Measurements from ENCODE around the gene ADAM19. TPM values are rescaled to one million over a fixed set of nuclear protein-coding genes. Genes with fewer than 3 reads are reported as not detected.

Gene ADAM19
- polyA plus RNA-seq, 1 of the 3 experiments (the other 2 are of a cell fraction) = 46.9 TPM

- TF ChIP-seq RFX5 (IDR thresholded peaks at IDR 0.05; ENCODE audit: low read length) = no peak
- TF ChIP-seq GABPA (IDR thresholded peaks at IDR 0.05; ENCODE audit: low read depth) = no peak
- no peak for TF ChIP-seq USF2 (IDR thresholded peaks at IDR 0.05; ENCODE audit: borderline replicate concordance, low read depth, low read length)
- TF ChIP-seq JUND (IDR thresholded peaks at IDR 0.05) = peak; percentile 94
- no peak for TF ChIP-seq EZH2phosphoT487 (IDR thresholded peaks at IDR 0.05; ENCODE audit: borderline replicate concordance, low read depth)
- peak; percentile 70 for TF ChIP-seq NFIC (IDR thresholded peaks at IDR 0.05; ENCODE audit: borderline replicate concordance)
- no peak for TF ChIP-seq ELF1 (IDR thresholded peaks at IDR 0.05)
Observed at GRCh38 chr5:157571357-157571827, 4.2 kb downstream of the ADAM19 start (continued).

- peak overlapping the region; percentile 51 to 93 for H3K27ac ChIP-seq (ENCODE audit: low read depth in 2 of 2, low read length in 1 of 2)
- H3K4me1 ChIP-seq (ENCODE audit: control insufficient read depth in 1 of 2, insufficient read depth in 2 of 2, low read depth in 1 of 2, low read length in 1 of 2) = peaks cover 5 to 9% of the 10 kb centered on the region in 2 experiments; a peak in 3 of 4 replicates
- ChIA-PET POLR2A (no interaction called here), CTCF (no interaction called here)
- H2AFZ ChIP-seq (ENCODE audit: low read depth) = no peak overlapping the region
- TF ChIP-seq TCF12 (IDR thresholded peaks at IDR 0.05) (no peak), JUND (IDR thresholded peaks at IDR 0.05) (no peak), EP300 (IDR thresholded peaks at IDR 0.05; ENCODE audit: borderline replicate concordance in 1 of 2, low read depth in 1 of 2, low read length in 1 of 2) (no peak), RCOR1 (IDR thresholded peaks at IDR 0.05; ENCODE audit: low read length) (no peak), GATA2 (CRISPR knock-in tag; IDR thresholded peaks at IDR 0.05) (no peak), CHD2 (IDR thresholded peaks at IDR 0.05; ENCODE audit: low read length, partially characterized antibody) (no peak), EZH2phosphoT487 (IDR thresholded peaks at IDR 0.05; ENCODE audit: borderline replicate concordance, low read depth) (no peak), FOSL2 (IDR thresholded peaks at IDR 0.05; ENCODE audit: borderline replicate concordance, low read depth) (no peak), SIN3A (IDR thresholded peaks at IDR 0.05; ENCODE audit: borderline replicate concordance, low read depth, low read length) (no peak)
- TF ChIP-seq, protein P1, sequence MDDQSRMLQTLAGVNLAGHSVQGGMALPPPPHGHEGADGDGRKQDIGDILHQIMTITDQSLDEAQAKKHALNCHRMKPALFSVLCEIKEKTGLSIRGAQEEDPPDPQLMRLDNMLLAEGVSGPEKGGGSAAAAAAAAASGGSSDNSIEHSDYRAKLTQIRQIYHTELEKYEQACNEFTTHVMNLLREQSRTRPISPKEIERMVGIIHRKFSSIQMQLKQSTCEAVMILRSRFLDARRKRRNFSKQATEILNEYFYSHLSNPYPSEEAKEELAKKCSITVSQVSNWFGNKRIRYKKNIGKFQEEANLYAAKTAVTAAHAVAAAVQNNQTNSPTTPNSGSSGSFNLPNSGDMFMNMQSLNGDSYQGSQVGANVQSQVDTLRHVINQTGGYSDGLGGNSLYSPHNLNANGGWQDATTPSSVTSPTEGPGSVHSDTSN (IDR thresholded peaks at IDR 0.05) = no peak
- TF ChIP-seq, protein P2, sequence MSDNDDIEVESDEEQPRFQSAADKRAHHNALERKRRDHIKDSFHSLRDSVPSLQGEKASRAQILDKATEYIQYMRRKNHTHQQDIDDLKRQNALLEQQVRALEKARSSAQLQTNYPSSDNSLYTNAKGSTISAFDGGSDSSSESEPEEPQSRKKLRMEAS (IDR thresholded peaks at IDR 0.05; ENCODE audit: low read depth) = no peak
- TF ChIP-seq, protein P3, sequence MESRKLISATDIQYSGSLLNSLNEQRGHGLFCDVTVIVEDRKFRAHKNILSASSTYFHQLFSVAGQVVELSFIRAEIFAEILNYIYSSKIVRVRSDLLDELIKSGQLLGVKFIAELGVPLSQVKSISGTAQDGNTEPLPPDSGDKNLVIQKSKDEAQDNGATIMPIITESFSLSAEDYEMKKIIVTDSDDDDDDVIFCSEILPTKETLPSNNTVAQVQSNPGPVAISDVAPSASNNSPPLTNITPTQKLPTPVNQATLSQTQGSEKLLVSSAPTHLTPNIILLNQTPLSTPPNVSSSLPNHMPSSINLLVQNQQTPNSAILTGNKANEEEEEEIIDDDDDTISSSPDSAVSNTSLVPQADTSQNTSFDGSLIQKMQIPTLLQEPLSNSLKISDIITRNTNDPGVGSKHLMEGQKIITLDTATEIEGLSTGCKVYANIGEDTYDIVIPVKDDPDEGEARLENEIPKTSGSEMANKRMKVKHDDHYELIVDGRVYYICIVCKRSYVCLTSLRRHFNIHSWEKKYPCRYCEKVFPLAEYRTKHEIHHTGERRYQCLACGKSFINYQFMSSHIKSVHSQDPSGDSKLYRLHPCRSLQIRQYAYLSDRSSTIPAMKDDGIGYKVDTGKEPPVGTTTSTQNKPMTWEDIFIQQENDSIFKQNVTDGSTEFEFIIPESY (IDR thresholded peaks at IDR 0.05; ENCODE audit: borderline replicate concordance, low read depth) = no peak
- WGBS (ENCODE audit: low lambda C conversion rate) = 97% methylated on average over 2 of the region's 2 CpGs
- no peaks in the 10 kb centered on the region for H3K27me3 ChIP-seq (ENCODE audit: insufficient read depth)
- no peak for DNase-seq
- peaks cover 3 to 57% of the 10 kb centered on the region in 2 experiments for H3K36me3 ChIP-seq (replicated peaks in 1 of 2; ENCODE audit: control insufficient read depth in 1 of 2, insufficient read depth in 2 of 2, low read length in 1 of 2)
- H3K9me3 ChIP-seq = no peaks in the 10 kb centered on the region
- H4K20me1 ChIP-seq (ENCODE audit: insufficient read depth) = 0 out of 2 replicates have a peak, but pooled peaks cover 5% of the 10 kb centered on the region
- peak overlapping the region; percentile 73 for H3K4me2 ChIP-seq
- H3K9me2 ChIP-seq = no peaks in the 10 kb centered on the region
- H3F3A ChIP-seq (replicated peaks; ENCODE audit: insufficient read depth) = peaks cover 60% of the 10 kb centered on the region
- peaks cover 99% of the 10 kb centered on the region for H3K79me2 ChIP-seq (ENCODE audit: insufficient read depth)
- peak overlapping the region; percentile 50; the same call in 1 of the 2 replicates for H3K9ac ChIP-seq
- H3K4me3 ChIP-seq (ENCODE audit: low read depth in 2 of 2, low read length in 1 of 2) = no peak overlapping the region
Observed at GRCh38 chr5:157570531-157571200, 4.9 kb downstream of the ADAM19 start.

Measured in SK-N-SH (cell line).